ENCODE data around the gene GRP. TPM values are rescaled to one million over a fixed set of nuclear protein-coding genes. Genes with fewer than 3 reads are reported as not detected.

The GRP gene
- total RNA-seq, 4 donors from 2014 or later, result not detected

- DNase-seq, result no peak
- H3K4me3 ChIP-seq, result no peak overlapping the region
- intact Hi-C loops (cut with DNase I; ENCODE audit: low total_unique reads), result no loop called here
- H3K9me3 ChIP-seq, result no peaks in the 10 kb centered on the region
- no peak overlapping the region for H3K27ac ChIP-seq
- no peak for TF ChIP-seq CTCF (IDR thresholded peaks at IDR 0.05)
- H3K27me3 ChIP-seq, result no peaks in the 10 kb centered on the region
- H3K36me3 ChIP-seq, result no peaks in the 10 kb centered on the region
- H3K4me1 ChIP-seq, result no peaks in the 10 kb centered on the region
Measured at GRCh38 chr18:59211629-59212028, 8.3 kb upstream of the GRP start.

DNA sequence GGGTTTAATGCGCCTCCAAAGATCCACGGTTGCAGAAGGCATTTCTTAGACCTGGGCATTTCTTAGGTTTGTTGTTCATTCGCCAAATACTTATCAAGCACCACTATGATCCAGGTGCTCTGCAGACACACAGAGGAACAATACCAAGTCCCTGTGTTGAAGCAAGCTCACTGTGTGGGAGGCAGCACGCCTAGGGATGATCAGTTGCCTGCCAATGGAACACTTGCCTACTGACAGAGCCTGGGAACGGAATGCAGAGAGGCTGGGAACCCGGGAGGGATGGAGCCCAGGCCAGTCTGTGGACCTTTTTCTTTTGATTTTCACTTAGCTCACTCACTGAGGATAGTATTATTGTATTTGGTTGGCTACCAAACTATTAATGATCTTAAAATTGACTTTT, 1.9 kb upstream of the GRP start:
- Histone ChIP-seq H3K36me3 (no peaks in the 10 kb centered on the region), H3K27ac (no peak overlapping the region), H3K4me3 (no peak overlapping the region), H3K27me3 (peaks cover 0 to 16% of the 10 kb centered on the region in 2 donors), H3K9me3 (no peaks in the 10 kb centered on the region), H3K4me1 (no peaks in the 10 kb centered on the region)
- intact Hi-C loops (cut with DNase I; ENCODE audit: low total_unique reads), result no loop called here
- no peak for TF ChIP-seq CTCF (IDR thresholded peaks at IDR 0.05)
- no peak for TF ChIP-seq POLR2A (IDR thresholded peaks at IDR 0.05)
- DNase-seq, result no peak

DNA sequence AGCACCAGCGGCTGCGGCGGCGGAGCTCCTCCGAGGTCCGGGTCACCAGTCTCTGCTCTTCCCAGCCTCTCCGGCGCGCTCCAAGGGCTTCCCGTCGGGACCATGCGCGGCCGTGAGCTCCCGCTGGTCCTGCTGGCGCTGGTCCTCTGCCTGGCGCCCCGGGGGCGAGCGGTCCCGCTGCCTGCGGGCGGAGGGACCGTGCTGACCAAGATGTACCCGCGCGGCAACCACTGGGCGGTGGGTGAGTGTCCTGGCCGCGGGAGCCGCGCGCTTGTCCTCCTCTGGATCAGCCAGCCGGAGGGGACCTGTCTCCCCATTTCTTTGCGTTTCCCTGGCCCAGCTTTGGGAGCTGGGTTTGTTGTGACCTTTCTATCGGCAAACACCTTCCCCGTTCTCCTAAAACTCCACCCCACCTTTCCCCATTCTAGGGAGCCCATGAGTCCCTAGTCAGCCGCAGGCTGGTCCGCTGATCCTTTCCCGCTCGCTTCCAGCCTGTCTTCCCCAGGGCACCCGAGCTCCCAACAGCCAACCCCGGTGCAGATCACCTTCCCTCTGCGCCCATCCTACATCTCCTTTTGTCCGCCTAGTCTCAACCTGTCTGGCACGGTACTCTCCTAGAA, 316 bp downstream of the GRP start:
- Histone ChIP-seq H3K27me3 (peaks cover 0 to 16% of the 10 kb centered on the region in 2 donors), H3K9me3 (no peaks in the 10 kb centered on the region), H3K4me1 (no peaks in the 10 kb centered on the region), H3K4me3 (no peak overlapping the region), H3K36me3 (no peaks in the 10 kb centered on the region), H3K27ac (no peak overlapping the region)
- no peak for DNase-seq
- intact Hi-C loops (cut with DNase I; ENCODE audit: low total_unique reads), result no loop called here
- TF ChIP-seq CTCF (IDR thresholded peaks at IDR 0.05) (no peak), POLR2A (IDR thresholded peaks at IDR 0.05) (no peak)

GRCh38 chr18:59220784-59221765, 1.1 kb downstream of the GRP start:
- no peak for TF ChIP-seq CTCF (IDR thresholded peaks at IDR 0.05)
- no peak for TF ChIP-seq POLR2A (IDR thresholded peaks at IDR 0.05)
- Histone ChIP-seq H3K4me3 (no peak overlapping the region), H3K4me1 (no peaks in the 10 kb centered on the region), H3K27ac (no peak overlapping the region), H3K36me3 (no peaks in the 10 kb centered on the region), H3K27me3 (peaks cover 0 to 16% of the 10 kb centered on the region in 2 donors), H3K9me3 (no peaks in the 10 kb centered on the region)
- no peak for DNase-seq
- intact Hi-C loops (cut with DNase I; ENCODE audit: low total_unique reads), result no loop called here

GRCh38 chr18:59222341-59222740, 2.4 kb downstream of the GRP start:
- Histone ChIP-seq H3K27me3 (peaks cover 0 to 16% of the 10 kb centered on the region in 2 donors), H3K27ac (no peak overlapping the region), H3K36me3 (no peaks in the 10 kb centered on the region), H3K9me3 (no peaks in the 10 kb centered on the region), H3K4me1 (no peaks in the 10 kb centered on the region), H3K4me3 (no peak overlapping the region)
- intact Hi-C loops (cut with DNase I; ENCODE audit: low total_unique reads), result no loop called here
- DNase-seq, result no peak
- TF ChIP-seq CTCF (IDR thresholded peaks at IDR 0.05) (no peak), POLR2A (IDR thresholded peaks at IDR 0.05) (no peak)
